A673 (cell line): Measurements from ENCODE around the gene ST6GALNAC3.

Source experiments
- CTCF ChIP-seq: fragments of 300-800, 200-600 bp; sonication (generic); conservative IDR thresholded peaks from 2 replicates; pipeline ENCODE4 v1.5.1; 2017; ENCODE audit warnings: low read depth, mild to moderate bottlenecking, antibody characterized with exemption, low read length, moderate library complexity, mixed read lengths
- EZH2 ChIP-seq: fragments of 200-600 bp; sonication (generic); IDR thresholded peaks from 2 replicates; pipeline ENCODE4 v1.6.1; 2017; ENCODE audit warnings: borderline replicate concordance, low read depth, mild to moderate bottlenecking, mixed read lengths, antibody characterized with exemption, low read length; ENCODE audit not compliant: poor library complexity, severe bottlenecking

GRCh38 chr1:76366726-76367125, 292.2 kb downstream of the ST6GALNAC3 start:
- no peak for TF ChIP-seq CTCF
- no peak for TF ChIP-seq EZH2
